Breast epithelium (tissue), 4 donors: ENCODE results near the gene GLDC. TPM values are rescaled to one million over a fixed set of nuclear protein-coding genes. Genes with fewer than 3 reads are reported as not detected.

Source experiments
- DNase-seq, 2 donors: peaks; one replicate each; pipeline ENCODE4 v3.0.0-alpha.2; 2019; ENCODE audit warnings: low spot score in 2 of 2
- H3K27ac ChIP-seq, 2 donors: fragments of 200-600 bp; sonication (generic) in 1 of 2; one replicate each; pipeline ENCODE4 v1.5.1; 2016 to 2019; ENCODE audit warnings: mild to moderate bottlenecking in 1 of 2
- H3K27me3 ChIP-seq, 2 donors: fragments of 200-600 bp; sonication (generic) in 1 of 2; one replicate each; pipeline versions ENCODE4 v1.5.1 to v1.6.0; 2017 to 2019; ENCODE audit warnings: control low read depth in 1 of 2, mild to moderate bottlenecking in 1 of 2
- H3K36me3 ChIP-seq: fragments of 200-600 bp; one replicate; pipeline ENCODE4 v1.5.1; 2019
- H3K4me1 ChIP-seq, 2 donors: fragments of 200-600 bp; sonication (generic); one replicate each; pipeline ENCODE4 v1.5.1; 2016 to 2019; ENCODE audit warnings: control low read depth in 1 of 2
- H3K4me3 ChIP-seq, 3 donors: fragments of 200-600 bp; sonication (generic); 1 replicate in 2 of 3; 2 replicates in 1 of 3; pipeline ENCODE4 v1.5.1; 2016 to 2019; ENCODE audit warnings: mild to moderate bottlenecking in 3 of 3, moderate library complexity in 2 of 3
- H3K9me3 ChIP-seq, 2 donors: fragments of 200-600 bp; sonication (generic) in 1 of 2; one replicate each; pipeline ENCODE4 v1.5.1; 2016 to 2019; ENCODE audit warnings: control low read depth in 1 of 2
- POLR2A ChIP-seq: fragments of 450-650 bp; IDR thresholded peaks from one replicate; pipeline ENCODE4 v1.6.1; 2016; ENCODE audit warnings: antibody characterized with exemption, mild to moderate bottlenecking, moderate library complexity
- POLR2AphosphoS5 ChIP-seq, 3 donors: sonication (generic); formaldehyde crosslinking; IDR thresholded peaks; one replicate each; pipeline ENCODE4 v1.6.1; 2017; ENCODE audit warnings: antibody characterized with exemption in 3 of 3
- intact Hi-C: fragments of 100-400 bp; cut with DNase I; formaldehyde crosslinking; loops from one replicate; pipeline ENCODE4 v1.15.1; 2023; ENCODE audit warnings: low total_unique reads
- total RNA-seq, 3 donors: library from RNA; depleted of rRNA; stranded (reverse); fragments of >200 nt; gene quantifications; one replicate each; pipeline ENCODE4 v1.1.0, GENCODE V29; 2016
- TF ChIP-seq, protein P1 (sequence below), 3 donors: fragments of 450-650 bp; IDR thresholded peaks; one replicate each; pipeline ENCODE4 v1.5.1; 2016 to 2017; ENCODE audit warnings: antibody characterized with exemption in 3 of 3, mild to moderate bottlenecking in 3 of 3, moderate library complexity in 3 of 3

The GLDC gene
- total RNA-seq, 3 donors from 2014 or later, result 0.16 to 2.6 (median 0.66) TPM

DNA sequence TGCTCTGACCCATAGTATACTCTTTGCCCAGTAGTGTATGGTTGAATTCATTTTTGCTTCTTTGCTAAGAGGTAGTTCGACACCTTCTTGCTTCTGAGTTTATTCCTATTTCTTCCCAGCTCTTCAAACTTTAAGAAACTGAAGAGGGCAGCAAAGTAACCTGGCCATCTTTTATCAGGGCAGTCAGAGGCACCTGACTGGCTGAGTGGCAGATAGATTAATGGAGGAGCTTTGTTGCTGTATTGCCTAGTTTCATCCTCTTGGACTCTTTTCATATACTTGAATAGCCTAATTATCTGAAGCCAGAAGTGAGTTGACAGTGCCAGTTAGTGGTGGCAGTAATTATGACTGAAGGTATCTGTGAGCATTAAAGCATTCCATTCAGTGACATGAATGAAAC is 150.1 kb downstream of the GLDC start:
- no peaks in the 10 kb centered on the region for H3K36me3 ChIP-seq
- H3K4me3 ChIP-seq, result no peak overlapping the region
- TF ChIP-seq POLR2AphosphoS5 (IDR thresholded peaks at IDR 0.05), result no peak
- H3K4me1 ChIP-seq, result no peaks in the 10 kb centered on the region
- no peak for DNase-seq
- intact Hi-C loops, result no loop called here
- H3K27ac ChIP-seq, result no peak overlapping the region
- H3K27me3 ChIP-seq, result no peaks in the 10 kb centered on the region
- no peaks in the 10 kb centered on the region for H3K9me3 ChIP-seq

DNA sequence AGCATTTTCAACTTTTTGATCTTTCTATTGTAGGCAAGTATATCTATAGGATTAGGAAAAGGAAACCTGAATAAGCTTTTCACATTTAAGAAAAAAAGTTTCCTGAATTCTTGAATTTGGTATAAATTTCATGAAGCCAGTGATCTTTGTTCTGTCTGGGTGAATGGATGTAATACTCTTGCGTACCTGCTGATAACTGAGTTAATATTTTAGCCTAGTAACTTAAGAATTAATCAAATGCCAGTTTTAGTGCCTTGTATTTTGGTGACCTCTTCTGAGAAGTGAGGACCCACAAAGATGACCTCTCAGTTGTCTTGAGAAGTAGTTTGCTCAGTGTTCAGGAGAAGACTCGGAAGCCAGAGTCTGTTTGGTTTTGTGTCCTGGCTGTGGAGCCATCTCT is 154.7 kb downstream of the GLDC start:
- intact Hi-C loops, result no loop called here

DNA sequence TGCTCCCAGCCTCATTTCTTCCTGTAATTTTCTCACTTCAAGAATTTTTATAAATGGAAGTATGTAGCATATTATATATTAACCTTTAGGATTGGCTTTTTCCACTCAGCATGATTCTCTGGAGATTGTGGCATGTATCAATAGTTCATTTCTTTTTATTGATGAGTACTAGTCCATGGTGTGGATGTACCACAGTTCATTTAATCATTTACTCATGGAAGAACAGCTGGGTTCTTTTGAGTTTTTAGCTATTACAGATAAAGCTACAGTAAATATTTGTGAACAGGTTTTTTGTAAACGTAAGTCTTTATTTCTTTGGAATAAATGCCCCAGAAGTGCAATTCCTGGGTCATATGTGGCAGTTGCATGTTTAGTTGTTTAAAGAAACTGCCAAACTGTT is 156.4 kb downstream of the GLDC start:
- no peaks in the 10 kb centered on the region for H3K4me1 ChIP-seq
- TF ChIP-seq POLR2AphosphoS5 (IDR thresholded peaks at IDR 0.05) (no peak), POLR2A (no peak)
- TF ChIP-seq, protein P1, sequence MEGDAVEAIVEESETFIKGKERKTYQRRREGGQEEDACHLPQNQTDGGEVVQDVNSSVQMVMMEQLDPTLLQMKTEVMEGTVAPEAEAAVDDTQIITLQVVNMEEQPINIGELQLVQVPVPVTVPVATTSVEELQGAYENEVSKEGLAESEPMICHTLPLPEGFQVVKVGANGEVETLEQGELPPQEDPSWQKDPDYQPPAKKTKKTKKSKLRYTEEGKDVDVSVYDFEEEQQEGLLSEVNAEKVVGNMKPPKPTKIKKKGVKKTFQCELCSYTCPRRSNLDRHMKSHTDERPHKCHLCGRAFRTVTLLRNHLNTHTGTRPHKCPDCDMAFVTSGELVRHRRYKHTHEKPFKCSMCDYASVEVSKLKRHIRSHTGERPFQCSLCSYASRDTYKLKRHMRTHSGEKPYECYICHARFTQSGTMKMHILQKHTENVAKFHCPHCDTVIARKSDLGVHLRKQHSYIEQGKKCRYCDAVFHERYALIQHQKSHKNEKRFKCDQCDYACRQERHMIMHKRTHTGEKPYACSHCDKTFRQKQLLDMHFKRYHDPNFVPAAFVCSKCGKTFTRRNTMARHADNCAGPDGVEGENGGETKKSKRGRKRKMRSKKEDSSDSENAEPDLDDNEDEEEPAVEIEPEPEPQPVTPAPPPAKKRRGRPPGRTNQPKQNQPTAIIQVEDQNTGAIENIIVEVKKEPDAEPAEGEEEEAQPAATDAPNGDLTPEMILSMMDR (IDR thresholded peaks at IDR 0.05), result no peak
- intact Hi-C loops, result no loop called here
- H3K36me3 ChIP-seq, result peaks cover 5% of the 10 kb centered on the region
- H3K27ac ChIP-seq, result no peak overlapping the region
- no peak overlapping the region for H3K4me3 ChIP-seq
- H3K27me3 ChIP-seq, result no peaks in the 10 kb centered on the region
- H3K9me3 ChIP-seq, result no peaks in the 10 kb centered on the region
- DNase-seq, result no peak

More for the DNA sequence above, 154.7 kb downstream of the GLDC start:
- peaks cover 2% of the 10 kb centered on the region for H3K36me3 ChIP-seq
- TF ChIP-seq POLR2AphosphoS5 (IDR thresholded peaks at IDR 0.05) (no peak), POLR2A (no peak)
- TF ChIP-seq, protein P1 (IDR thresholded peaks at IDR 0.05), result no peak
- DNase-seq, result no peak
- no peak overlapping the region for H3K27ac ChIP-seq
- no peaks in the 10 kb centered on the region for H3K4me1 ChIP-seq
- H3K4me3 ChIP-seq, result no peak overlapping the region
- no peaks in the 10 kb centered on the region for H3K27me3 ChIP-seq
- H3K9me3 ChIP-seq, result no peaks in the 10 kb centered on the region

DNA sequence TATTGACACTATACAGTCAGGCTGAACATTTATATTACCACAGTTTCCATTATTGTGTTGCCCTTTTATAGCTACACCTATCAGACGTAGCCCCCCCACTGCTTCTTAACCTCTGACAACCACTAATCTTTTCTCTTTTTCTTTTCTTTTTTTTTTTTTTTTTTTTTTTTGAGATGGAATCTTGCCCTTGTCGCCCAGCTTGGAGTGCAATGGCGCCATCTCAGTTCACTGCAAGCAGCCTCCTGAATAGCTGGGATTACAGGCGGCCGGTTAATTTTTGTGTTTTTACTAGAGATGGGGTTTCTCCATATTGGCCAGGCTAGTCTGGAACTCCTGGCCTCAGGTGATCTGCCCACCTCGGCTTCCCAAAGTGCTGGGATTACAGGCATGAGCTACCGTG is 157.1 kb downstream of the GLDC start:
- H3K4me1 ChIP-seq, result no peaks in the 10 kb centered on the region
- H3K27ac ChIP-seq, result no peak overlapping the region
- TF ChIP-seq POLR2AphosphoS5 (IDR thresholded peaks at IDR 0.05) (no peak), POLR2A (no peak)
- TF ChIP-seq, protein P1 (IDR thresholded peaks at IDR 0.05), result no peak
- intact Hi-C loops, result no loop called here
- H3K27me3 ChIP-seq, result no peaks in the 10 kb centered on the region
- no peak for DNase-seq
- peaks cover 5% of the 10 kb centered on the region for H3K36me3 ChIP-seq
- H3K9me3 ChIP-seq, result no peaks in the 10 kb centered on the region
- H3K4me3 ChIP-seq, result no peak overlapping the region

DNA sequence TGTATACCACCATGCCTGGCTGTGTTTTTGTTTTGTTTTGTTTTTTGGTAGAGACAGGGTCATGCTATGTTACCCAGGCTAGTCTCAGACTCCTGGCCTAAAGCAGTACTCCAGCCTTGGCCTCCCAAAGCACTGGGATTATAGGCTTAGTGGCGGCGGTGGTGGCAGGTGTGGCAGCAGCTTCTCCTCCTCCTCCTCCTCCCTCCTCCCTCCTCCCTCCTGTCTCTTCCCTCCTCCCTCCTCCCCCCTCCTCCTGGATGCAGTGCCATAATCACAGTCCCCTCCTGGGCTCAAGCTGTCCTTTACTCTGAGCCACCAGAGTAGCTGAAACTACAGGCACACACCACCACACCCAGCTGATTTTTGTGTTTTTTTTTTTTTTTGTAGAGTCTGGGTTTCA is 161.3 kb downstream of the GLDC start:
- Histone ChIP-seq H3K9me3 (no peaks in the 10 kb centered on the region), H3K36me3 (peaks cover 5% of the 10 kb centered on the region), H3K27ac (no peak overlapping the region), H3K4me3 (no peak overlapping the region), H3K27me3 (no peaks in the 10 kb centered on the region), H3K4me1 (no peaks in the 10 kb centered on the region)
- DNase-seq, result no peak
- TF ChIP-seq POLR2A (no peak), POLR2AphosphoS5 (IDR thresholded peaks at IDR 0.05) (no peak)
- TF ChIP-seq, protein P1 (IDR thresholded peaks at IDR 0.05), result no peak
- intact Hi-C loops, result no loop called here

Other genes starting within 250 kb of the GLDC start
- 10 to 100 TPM; 61.0 to 95.6 (median 62.6) TPM for gene UHRF2, start 232.5 kb downstream of the GLDC start, total RNA-seq
- gene KDM4C, start 112.2 kb upstream of the GLDC start, total RNA-seq, result 10 to 100 TPM; 37.8 to 80.9 (median 60.0) TPM